Measurements from ENCODE around the gene DCST1.
A peak's percentile ranks its signal among the peaks of the same experiment; 100 is the strongest.

DCST1 gene

GRCh38 chr1:155014709-155015508 lies 18.7 kb upstream of the DCST1 start:
- no peak for DNase-seq

GRCh38 chr1:155015527-155016230 lies 17.9 kb upstream of the DCST1 start:
- DNase-seq: no peak

DNA sequence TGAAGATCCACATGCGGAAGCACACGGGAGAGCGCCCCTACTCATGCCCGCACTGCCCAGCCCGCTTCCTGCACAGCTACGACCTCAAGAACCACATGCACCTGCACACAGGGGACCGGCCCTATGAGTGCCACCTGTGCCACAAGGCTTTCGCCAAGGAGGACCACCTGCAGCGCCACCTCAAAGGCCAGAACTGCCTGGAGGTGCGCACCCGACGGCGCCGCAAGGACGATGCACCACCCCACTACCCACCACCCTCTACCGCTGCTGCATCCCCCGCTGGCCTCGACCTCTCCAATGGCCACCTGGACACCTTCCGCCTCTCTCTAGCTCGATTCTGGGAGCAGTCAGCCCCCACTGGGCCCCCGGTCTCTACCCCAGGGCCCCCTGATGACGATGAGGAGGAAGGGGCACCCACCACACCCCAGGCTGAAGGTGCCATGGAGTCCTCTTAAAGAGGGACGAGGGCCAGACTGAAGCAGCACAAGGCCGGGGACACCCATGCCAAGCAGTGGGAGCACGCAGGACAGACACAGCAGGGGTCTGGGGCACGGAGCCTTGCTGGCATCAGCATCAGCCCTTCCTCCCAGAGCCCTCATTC lies 17.3 kb upstream of the DCST1 start:
- no peak for DNase-seq

GRCh38 chr1:155017041-155017945 lies 16.3 kb upstream of the DCST1 start:
- DNase-seq: no peak

GRCh38 chr1:155017946-155018316 lies 15.7 kb upstream of the DCST1 start:
- no peak for DNase-seq

DNA sequence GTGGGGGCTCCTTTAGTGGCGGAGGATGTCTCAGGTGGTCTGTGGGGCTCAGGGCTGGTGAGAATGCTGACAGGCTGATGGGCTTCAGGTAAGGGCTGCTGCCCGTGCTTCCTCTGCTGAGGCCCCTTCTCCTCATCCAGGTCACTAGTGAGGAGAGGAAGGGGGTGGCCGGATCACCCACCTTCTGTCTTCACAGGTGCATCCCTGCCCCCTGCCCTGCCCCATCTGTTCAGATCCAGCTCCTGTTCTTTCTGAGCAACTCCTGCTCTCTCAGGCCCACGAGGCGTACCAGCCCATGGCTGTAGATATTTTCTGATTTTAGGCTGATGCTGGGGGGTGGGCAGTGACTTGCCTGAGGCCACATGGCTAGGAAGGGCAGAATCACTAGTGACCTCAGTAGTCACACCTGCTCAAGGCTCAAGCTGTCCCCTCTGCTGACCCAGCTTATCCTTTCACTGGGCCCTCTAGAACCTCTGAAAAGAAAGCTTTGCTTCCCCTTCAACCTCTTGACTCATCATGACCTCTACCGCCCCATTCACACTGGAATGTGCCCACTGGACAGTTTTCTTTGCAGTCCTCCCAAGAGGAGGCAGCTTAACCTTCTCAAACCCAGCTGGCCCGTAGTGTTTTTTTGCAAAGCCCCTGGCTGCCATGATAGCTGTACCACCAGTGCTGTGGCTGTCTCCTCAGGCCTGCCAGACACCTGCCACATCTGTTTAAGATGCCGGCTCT lies 14.8 kb upstream of the DCST1 start:
- no peak for DNase-seq

GRCh38 chr1:155019377-155020245 lies 14.0 kb upstream of the DCST1 start:
- no peak for DNase-seq

- no peak for DNase-seq
Observed at GRCh38 chr1:155022136-155022926, 11.3 kb upstream of the DCST1 start.

DNA sequence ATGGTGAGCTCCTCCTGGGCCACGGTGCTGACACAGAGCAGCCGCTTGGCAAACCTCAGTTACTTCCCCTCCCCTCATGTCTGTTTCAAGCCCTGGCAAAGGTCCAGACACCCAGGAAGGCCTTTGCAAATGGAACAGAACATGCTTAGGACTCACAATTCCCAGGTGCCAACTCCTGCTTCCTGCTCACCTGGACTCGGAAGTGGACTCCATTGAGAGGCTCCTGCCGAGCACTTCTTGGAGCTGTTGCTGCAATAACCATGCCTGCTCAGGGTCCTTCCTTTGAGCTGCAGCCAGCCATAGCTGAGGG lies 10.7 kb upstream of the DCST1 start:
- peak; percentile 94 for DNase-seq

GRCh38 chr1:155023627-155024026 lies 10.0 kb upstream of the DCST1 start:
- no peak for DNase-seq

GRCh38 chr1:155024315-155024714 lies 9.3 kb upstream of the DCST1 start:
- DNase-seq: no peak

DNA sequence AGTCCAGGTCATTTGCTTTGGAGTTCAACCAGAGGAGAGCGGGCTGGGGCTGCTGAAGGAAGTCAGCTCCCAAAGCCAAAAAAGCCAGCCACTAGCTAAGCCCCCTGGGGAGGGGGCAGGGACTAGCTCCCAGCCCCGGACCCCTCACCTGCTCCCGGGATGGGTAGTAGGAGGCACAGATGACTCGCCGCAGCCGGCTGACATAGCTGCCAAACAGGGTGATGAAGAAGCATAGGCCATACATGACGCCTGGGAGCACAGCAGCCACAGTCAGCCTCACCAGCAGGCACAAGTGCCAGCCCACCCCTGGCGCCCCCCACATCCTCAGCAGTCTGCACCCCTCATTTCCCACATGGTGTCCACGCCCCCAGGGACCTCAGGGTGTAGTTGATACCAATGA lies 7.5 kb upstream of the DCST1 start:
- no peak for DNase-seq

GRCh38 chr1:155026588-155026987 lies 7.0 kb upstream of the DCST1 start:
- DNase-seq: no peak

DNA sequence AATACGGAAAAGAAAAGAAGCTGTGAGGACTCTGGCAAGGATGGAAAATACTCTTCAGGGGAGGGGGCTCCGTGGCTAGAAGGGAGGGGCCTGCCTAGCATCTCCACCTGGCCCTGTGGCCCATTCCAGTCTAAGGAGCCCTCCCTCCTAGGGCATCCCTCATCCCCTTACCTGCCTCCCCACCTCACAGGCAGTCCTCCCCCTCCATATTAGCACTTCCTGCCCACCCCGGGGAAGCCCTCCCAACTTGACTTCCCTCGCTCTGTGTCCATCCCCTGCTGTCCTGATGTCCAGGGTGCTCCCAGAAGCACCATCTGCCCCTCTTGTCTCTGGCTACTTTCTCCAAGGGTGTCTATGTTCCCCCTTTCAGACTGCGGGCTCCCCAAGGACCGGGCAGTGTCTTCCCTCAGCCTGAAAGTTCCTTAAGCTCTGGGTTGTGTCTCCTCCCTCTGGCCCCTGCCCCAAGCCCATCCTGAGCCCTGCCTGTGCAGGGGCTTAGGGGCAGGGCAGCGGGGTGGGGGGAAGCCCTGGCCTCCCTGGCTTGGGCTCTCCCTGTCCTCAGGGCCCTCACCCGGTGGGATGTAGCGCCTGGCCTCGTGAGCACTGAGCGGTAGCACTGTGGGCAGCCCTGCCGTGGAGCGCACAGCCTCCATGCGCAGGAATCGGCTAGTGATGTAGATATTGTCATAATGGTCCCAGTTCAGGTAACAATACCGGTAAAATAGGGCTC lies 3.9 kb upstream of the DCST1 start:
- DNase-seq: no peak

DNA sequence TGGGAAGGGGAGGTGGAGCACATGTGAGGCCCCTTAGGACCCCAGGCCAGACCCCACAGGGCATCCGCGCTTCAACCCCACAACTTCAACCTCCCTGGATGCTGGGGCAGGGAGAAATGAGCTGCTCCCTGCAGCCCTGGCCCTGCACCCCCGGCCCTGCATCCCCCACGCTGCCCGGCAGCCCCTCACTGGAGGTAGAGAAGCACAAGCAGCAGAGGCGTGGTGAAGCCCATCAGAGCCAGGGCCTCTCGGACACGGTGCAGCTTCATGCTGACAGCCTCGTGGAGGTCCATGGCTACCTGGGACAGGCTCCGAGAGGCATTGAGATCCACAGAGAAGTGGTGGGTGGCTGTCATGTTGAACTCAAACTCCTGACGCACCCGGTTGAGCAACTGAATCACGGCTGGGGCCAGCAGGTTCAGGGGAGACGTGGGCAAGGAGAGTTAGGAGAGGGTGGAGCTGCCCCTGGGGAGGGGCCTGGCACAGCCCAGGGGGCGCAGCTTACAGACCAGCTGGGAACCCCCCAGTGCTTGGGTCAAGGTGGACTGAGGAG lies 3.3 kb upstream of the DCST1 start:
- no peak for DNase-seq

- DNase-seq: no peak
Observed at GRCh38 chr1:155030899-155031298, 2.7 kb upstream of the DCST1 start.

GRCh38 chr1:155032886-155033285 lies 738 bp upstream of the DCST1 start:
- no peak for DNase-seq

- DNase-seq: no peak
Observed at GRCh38 chr1:155034318-155035208, 939 bp downstream of the DCST1 start.

DNA sequence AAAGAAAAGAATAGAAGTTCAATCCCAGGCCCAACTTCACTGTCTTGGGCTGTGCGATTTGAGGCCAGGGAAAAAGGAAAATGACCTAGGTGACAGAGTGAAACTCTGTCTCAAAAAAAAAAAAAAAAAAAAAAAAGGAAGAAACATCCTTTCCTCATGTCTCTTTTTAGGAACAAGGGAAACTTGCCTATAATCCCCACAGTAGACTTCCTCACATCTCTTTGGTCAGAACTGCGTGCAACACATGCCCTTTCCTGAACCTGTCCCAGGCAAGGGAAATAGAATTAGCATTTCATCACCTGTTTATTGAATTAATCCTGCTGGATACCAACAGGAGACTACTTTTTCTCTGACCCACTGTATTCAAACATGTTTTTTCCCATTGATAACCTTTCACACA lies 2.3 kb downstream of the DCST1 start:
- DNase-seq: no peak

All from NCI-H345 (cell line).